Effector memory CD8-positive, alpha-beta T cell (primary cell): ENCODE results near the gene ANKRD33B.
"Not testable (repeated sequence)": the region's sequence is repeated elsewhere in the genome, so short reads cannot be mapped to it uniquely, and the experiment has no call there.

Experiments
- ATAC-seq: fragments of 150-1000 bp; cut with Tn5 transposase; replicated peaks from 2 replicates; pipeline ENCODE4 v1.10.0; 2021; ENCODE audit warnings: mild to moderate bottlenecking, moderate library complexity
- DNase-seq, 3 experiments: peaks; one replicate each; pipeline ENCODE4 v3.0.0; 2021
- H3K27ac Mint-ChIP-seq, 2 donors: one replicate each; pipeline ENCODE4 v1.8.0; 2022; ENCODE audit warnings: mild to moderate bottlenecking in 2 of 2, mixed read lengths in 2 of 2, moderate library complexity in 2 of 2
- H3K27me3 Mint-ChIP-seq, 2 donors: one replicate each; pipeline ENCODE4 v1.8.0; 2022; ENCODE audit warnings: mixed read lengths in 2 of 2
- H3K36me3 Mint-ChIP-seq: one replicate; pipeline ENCODE4 v1.8.0; 2022; ENCODE audit warnings: mild to moderate bottlenecking, moderate library complexity, mixed read lengths; ENCODE audit not compliant: insufficient read depth
- H3K4me1 Mint-ChIP-seq, 2 donors: one replicate each; pipeline ENCODE4 v1.8.0; 2022; ENCODE audit warnings: low read depth in 2 of 2, mixed read lengths in 2 of 2
- H3K4me3 Mint-ChIP-seq, 2 donors: one replicate each; pipeline ENCODE4 v1.8.0; 2022; ENCODE audit warnings: mild to moderate bottlenecking in 2 of 2, mixed read lengths in 2 of 2, moderate library complexity in 2 of 2
- H3K9me3 Mint-ChIP-seq, 2 donors: one replicate each; pipeline ENCODE4 v1.8.0; 2022; ENCODE audit warnings: mixed read lengths in 2 of 2

Gene ANKRD33B

GRCh38 chr5:10540951-10541646, 22.8 kb upstream of the ANKRD33B start:
- no peak for DNase-seq
- H3K27me3 Mint-ChIP-seq, result peaks cover 38 to 46% of the 10 kb centered on the region in 2 donors

GRCh38 chr5:10542055-10542550, 21.8 kb upstream of the ANKRD33B start:
- Mint-ChIP-seq H3K4me1 (peaks cover 5 to 7% of the 10 kb centered on the region in 2 donors), H3K36me3 (peaks cover 6% of the 10 kb centered on the region), H3K27ac (no peak overlapping the region), H3K4me3 (no peak overlapping the region), H3K9me3 (no peaks in the 10 kb centered on the region), H3K27me3 (peaks cover 44 to 53% of the 10 kb centered on the region in 2 donors)
- ATAC-seq (no peak), DNase-seq (no peak)

More at GRCh38 chr5:10540951-10541646, 22.8 kb upstream of the ANKRD33B start:
- Mint-ChIP-seq H3K4me1 (peaks cover 10 to 13% of the 10 kb centered on the region in 2 donors), H3K36me3 (peaks cover 3% of the 10 kb centered on the region), H3K4me3 (no peak overlapping the region), H3K27ac (no peak overlapping the region), H3K9me3 (no peaks in the 10 kb centered on the region)
- ATAC-seq, result no peak

GRCh38 chr5:10543585-10544040, 20.3 kb upstream of the ANKRD33B start:
- no peaks in the 10 kb centered on the region for H3K9me3 Mint-ChIP-seq
- H3K36me3 Mint-ChIP-seq, result peaks cover 8% of the 10 kb centered on the region
- H3K4me3 Mint-ChIP-seq, result no peak overlapping the region

GRCh38 chr5:10545084-10545483, 18.8 kb upstream of the ANKRD33B start:
- DNase-seq, result no peak
- peaks cover 11% of the 10 kb centered on the region for H3K36me3 Mint-ChIP-seq
- ATAC-seq, result no peak
- peaks cover 19 to 25% of the 10 kb centered on the region in 2 donors for H3K27me3 Mint-ChIP-seq
- no peaks in the 10 kb centered on the region for H3K9me3 Mint-ChIP-seq
- no peak overlapping the region for H3K4me3 Mint-ChIP-seq
- no peaks in the 10 kb centered on the region for H3K4me1 Mint-ChIP-seq
- no peak overlapping the region for H3K27ac Mint-ChIP-seq

More at GRCh38 chr5:10543585-10544040, 20.3 kb upstream of the ANKRD33B start:
- Mint-ChIP-seq H3K4me1 (no peaks in the 10 kb centered on the region), H3K27me3 (peaks cover 32 to 38% of the 10 kb centered on the region in 2 donors), H3K27ac (no peak overlapping the region)
- DNase-seq, result no peak
- ATAC-seq, result no peak

GRCh38 chr5:10546186-10546585, 17.7 kb upstream of the ANKRD33B start:
- ATAC-seq, result no peak
- H3K4me3 Mint-ChIP-seq, result no peak overlapping the region
- peaks cover 11% of the 10 kb centered on the region for H3K36me3 Mint-ChIP-seq

GRCh38 chr5:10548418-10549122, 15.3 kb upstream of the ANKRD33B start:
- Mint-ChIP-seq H3K27me3 (peaks cover 11 to 20% of the 10 kb centered on the region in 2 donors), H3K36me3 (peaks cover 16% of the 10 kb centered on the region), H3K9me3 (no peaks in the 10 kb centered on the region), H3K27ac (no peak overlapping the region), H3K4me1 (peaks cover 8 to 13% of the 10 kb centered on the region in 2 donors), H3K4me3 (no peak overlapping the region)
- DNase-seq (no peak), ATAC-seq (no peak)

More at GRCh38 chr5:10546186-10546585, 17.7 kb upstream of the ANKRD33B start:
- no peaks in the 10 kb centered on the region for H3K4me1 Mint-ChIP-seq
- peaks cover 13 to 19% of the 10 kb centered on the region in 2 donors for H3K27me3 Mint-ChIP-seq
- H3K27ac Mint-ChIP-seq, result no peak overlapping the region
- no peaks in the 10 kb centered on the region for H3K9me3 Mint-ChIP-seq
- DNase-seq, result no peak

GRCh38 chr5:10549123-10549514, 14.8 kb upstream of the ANKRD33B start:
- not testable (repeated sequence) for H3K9me3 Mint-ChIP-seq, H3K27ac Mint-ChIP-seq, ATAC-seq, H3K4me3 Mint-ChIP-seq, DNase-seq
- Mint-ChIP-seq H3K36me3 (peaks cover 16% of the 10 kb centered on the region), H3K4me1 (peaks cover 8 to 16% of the 10 kb centered on the region in 2 donors), H3K27me3 (peaks cover 13 to 25% of the 10 kb centered on the region in 2 donors)

- Mint-ChIP-seq H3K4me3 (no peak overlapping the region), H3K27ac (no peak overlapping the region), H3K27me3 (peaks cover 22 to 38% of the 10 kb centered on the region in 2 donors), H3K36me3 (peaks cover 13% of the 10 kb centered on the region), H3K4me1 (peaks cover 8 to 16% of the 10 kb centered on the region in 2 donors), H3K9me3 (no peaks in the 10 kb centered on the region)
- no peak for DNase-seq
- no peak for ATAC-seq
Measured at GRCh38 chr5:10550222-10550995, 13.5 kb upstream of the ANKRD33B start.

- H3K4me1 Mint-ChIP-seq, result peaks cover 8 to 16% of the 10 kb centered on the region in 2 donors
Measured at GRCh38 chr5:10551782-10552138, 12.1 kb upstream of the ANKRD33B start.

GRCh38 chr5:10552183-10553143, 11.4 kb upstream of the ANKRD33B start:
- DNase-seq (no peak), ATAC-seq (peak; percentile 33)
- no peaks in the 10 kb centered on the region for H3K9me3 Mint-ChIP-seq
- H3K36me3 Mint-ChIP-seq, result peaks cover 10% of the 10 kb centered on the region
- H3K4me1 Mint-ChIP-seq, result peaks cover 8 to 16% of the 10 kb centered on the region in 2 donors
- H3K27me3 Mint-ChIP-seq, result peaks cover 17 to 44% of the 10 kb centered on the region in 2 donors
- no peak overlapping the region for H3K4me3 Mint-ChIP-seq
- H3K27ac Mint-ChIP-seq, result peak overlapping the region in 1 of 2 donors; percentile 21

More at GRCh38 chr5:10551782-10552138, 12.1 kb upstream of the ANKRD33B start:
- ATAC-seq (no peak), DNase-seq (no peak)
- no peak overlapping the region for H3K4me3 Mint-ChIP-seq
- H3K36me3 Mint-ChIP-seq, result peaks cover 13% of the 10 kb centered on the region
- H3K27ac Mint-ChIP-seq, result no peak overlapping the region
- H3K27me3 Mint-ChIP-seq, result peaks cover 17 to 39% of the 10 kb centered on the region in 2 donors
- no peaks in the 10 kb centered on the region for H3K9me3 Mint-ChIP-seq

GRCh38 chr5:10553476-10553875, 10.4 kb upstream of the ANKRD33B start:
- H3K27ac Mint-ChIP-seq, result peak overlapping the region in 1 of 2 donors; percentile 21

GRCh38 chr5:10555277-10555684, 8.6 kb upstream of the ANKRD33B start:
- peaks cover 17 to 47% of the 10 kb centered on the region in 2 donors for H3K27me3 Mint-ChIP-seq
- DNase-seq (no peak), ATAC-seq (no peak)
- H3K9me3 Mint-ChIP-seq, result no peaks in the 10 kb centered on the region
- peaks cover 8 to 16% of the 10 kb centered on the region in 2 donors for H3K4me1 Mint-ChIP-seq
- H3K4me3 Mint-ChIP-seq, result no peak overlapping the region
- H3K27ac Mint-ChIP-seq, result no peak overlapping the region
- H3K36me3 Mint-ChIP-seq, result peaks cover 5% of the 10 kb centered on the region

More at GRCh38 chr5:10553476-10553875, 10.4 kb upstream of the ANKRD33B start:
- H3K36me3 Mint-ChIP-seq, result peaks cover 9% of the 10 kb centered on the region
- DNase-seq (no peak), ATAC-seq (no peak)
- H3K9me3 Mint-ChIP-seq, result no peaks in the 10 kb centered on the region
- H3K4me3 Mint-ChIP-seq, result no peak overlapping the region
- peaks cover 8 to 16% of the 10 kb centered on the region in 2 donors for H3K4me1 Mint-ChIP-seq
- peaks cover 17 to 47% of the 10 kb centered on the region in 2 donors for H3K27me3 Mint-ChIP-seq
